GM21529 (cell line): Measurements from ENCODE around the gene MAP2K2.

ENCODE experiments used
- ATAC-seq: cut with Tn5 transposase; IDR thresholded peaks from one replicate; pipeline ENCODE4 v1.9.1; 2021; ENCODE audit not compliant: unreplicated experiment

MAP2K2 gene

DNA sequence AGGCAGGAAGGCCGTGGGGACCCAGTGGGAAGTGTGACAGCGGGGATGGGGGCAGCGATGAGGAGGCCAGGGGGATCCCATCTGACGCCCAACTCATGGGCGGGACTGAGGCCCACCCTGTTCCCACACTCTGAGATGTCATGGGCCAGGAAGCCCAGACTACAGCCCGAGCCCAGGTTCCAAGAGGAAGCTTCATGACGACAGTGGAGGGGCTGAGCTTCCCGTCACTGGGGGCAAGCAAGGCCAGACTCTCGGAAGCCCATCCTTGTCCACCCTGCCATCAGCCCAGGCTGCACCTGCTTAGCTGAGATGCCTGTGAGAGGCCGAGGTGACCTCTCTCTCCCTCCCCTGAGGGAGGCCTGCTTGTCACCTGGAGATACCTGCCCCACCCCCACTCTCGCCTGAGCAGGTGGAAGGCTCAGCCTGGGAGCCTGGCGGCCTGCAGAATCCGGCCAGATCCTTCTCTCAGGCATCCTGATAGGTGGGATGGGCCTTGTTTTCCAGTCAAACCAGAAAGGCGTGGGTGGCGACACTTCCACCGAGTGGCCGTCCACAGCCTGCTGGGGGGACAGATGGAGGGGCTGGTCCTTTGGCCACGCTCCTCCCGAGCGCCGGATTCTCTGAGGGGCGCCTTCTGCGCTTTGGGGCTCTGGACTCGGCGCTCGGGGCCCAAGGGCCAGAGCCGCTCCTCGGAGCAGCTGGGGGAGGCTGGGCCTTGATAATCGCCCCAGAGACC is 62.1 kb downstream of the MAP2K2 start:
- no peak for ATAC-seq

GRCh38 chr19:4061178-4061682 is 62.7 kb downstream of the MAP2K2 start:
- no peak for ATAC-seq

GRCh38 chr19:4060621-4061177 is 63.2 kb downstream of the MAP2K2 start:
- no peak for ATAC-seq

DNA sequence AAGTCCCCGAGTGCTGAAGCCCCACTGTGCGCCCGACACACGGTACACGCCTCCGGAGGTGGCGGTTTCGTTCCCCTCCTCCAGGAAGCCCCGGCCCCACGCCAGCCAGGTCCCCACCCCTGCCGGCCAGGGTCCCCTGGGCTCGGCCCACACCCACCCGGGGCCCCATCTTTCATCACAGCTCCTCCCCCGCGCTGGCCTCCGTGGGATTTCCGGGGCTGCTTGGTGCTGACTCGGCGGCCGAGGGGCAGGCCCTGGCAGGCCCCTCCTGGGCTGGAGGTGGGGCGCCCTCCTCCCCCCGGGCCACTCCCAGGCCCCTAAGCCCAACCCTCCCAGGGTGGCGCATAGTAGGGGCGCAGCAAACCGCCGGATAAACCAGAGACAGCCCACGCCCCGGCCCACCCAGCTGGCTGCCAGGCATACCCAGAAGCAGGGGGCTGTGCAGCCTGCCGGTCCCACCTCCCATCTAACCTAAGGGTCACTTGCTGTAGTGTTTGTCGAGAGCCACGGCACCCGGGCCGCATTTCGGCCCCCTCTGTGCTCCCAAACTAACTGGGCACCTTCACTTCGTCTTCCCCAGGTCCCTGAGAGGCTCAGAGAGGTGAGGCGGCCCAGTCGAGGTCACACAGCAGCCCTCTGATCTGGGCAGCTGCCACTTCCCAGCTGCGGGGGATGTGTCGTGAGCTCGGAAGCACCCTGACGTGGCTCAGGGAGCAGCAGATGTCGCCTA is 63.9 kb downstream of the MAP2K2 start:
- peak; percentile 28 for ATAC-seq

DNA sequence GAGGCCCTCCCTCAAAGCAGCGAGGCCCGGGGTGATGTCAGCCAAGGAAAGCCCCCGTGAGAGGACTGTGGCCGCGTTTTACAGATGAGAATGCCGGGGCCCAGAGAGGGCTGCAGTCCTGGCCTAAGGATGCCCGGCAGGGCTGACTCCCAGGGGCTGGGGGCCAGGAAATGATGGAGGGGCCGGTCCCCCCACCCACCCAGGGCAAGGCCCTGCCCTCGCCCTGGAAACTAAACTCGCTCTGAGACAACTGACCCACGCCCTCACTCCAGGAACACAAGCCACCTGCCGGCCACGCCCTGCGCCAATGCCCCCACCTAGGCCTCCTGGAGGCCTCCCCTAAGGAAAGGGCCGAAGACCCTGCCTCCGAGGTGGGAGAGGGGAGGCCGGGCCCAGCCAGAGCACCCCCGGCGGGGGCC is 64.5 kb downstream of the MAP2K2 start:
- no peak for ATAC-seq

DNA sequence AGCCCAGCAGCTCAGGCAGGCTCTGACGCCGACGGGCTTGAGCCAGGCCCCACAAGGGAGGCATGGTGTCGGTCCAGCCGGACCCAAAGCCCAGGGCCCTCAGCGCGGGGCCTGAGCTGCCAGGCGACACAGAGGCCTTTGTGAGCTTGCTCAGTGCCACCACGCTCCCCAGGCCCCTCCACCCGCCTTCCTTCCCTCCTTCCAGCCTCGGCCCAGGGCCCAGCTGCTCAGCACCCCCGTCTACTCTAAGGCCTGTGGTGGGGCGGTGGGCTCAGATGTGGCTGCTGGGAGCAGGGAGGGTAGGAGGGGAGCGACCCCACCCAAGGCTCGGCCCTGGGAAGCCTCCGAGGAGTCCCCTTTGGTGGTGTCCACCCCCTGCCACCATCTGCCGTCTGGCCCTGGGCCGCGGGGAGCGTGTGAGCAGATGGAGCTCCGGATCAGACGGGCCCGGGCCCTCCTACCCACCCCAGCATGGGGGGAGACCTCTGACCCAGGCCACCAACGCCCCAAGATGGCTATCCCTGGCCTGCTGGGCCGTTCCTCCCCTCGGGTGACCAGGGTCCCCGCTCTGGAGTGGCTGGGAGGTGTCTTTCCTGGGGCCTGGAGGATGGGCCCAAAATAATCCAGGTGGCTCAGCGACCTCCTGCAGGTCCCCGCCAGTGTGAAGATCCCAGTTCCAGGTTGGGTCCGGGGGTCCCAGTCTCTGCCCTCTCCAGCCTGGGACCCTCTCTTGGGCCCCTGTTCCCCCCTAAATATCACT is 65.0 kb downstream of the MAP2K2 start:
- ATAC-seq = no peak

DNA sequence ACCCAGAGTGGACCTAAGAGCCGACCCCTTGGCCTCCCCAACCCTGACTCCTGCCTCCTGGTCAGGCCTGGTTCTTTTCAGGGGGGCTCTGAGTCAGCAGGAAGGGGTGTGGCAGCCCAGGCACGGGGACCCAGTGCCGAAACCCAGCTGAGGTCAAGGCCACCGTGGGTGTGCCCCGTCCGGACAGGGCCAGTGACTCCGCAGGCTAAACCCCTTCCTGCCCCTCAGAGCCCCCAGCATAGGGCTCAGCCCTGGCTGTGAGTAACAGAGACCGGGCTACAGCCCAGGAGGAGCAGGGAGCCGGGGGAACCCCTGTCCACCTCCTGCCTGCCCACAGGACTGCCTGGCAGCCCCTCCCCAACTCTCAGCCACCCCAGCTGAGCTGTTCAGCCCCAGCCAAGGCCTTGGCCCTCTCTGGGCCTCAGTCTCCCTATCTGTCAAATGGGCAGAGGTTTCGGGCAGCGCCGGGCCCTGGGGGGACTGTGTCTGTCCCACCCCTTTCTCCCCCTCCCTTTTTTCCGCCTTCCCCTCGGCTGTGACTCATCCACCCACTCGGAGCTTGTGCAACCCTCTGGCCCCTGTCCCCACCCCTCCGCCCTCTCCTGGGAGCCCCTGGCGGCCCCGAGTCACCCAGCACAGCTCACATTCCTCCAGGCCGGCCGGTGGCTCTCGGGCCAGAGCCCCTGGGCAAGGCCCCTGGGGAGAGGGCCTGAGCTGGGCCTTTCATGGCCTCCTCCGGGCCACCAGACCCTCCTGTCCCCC is 65.8 kb downstream of the MAP2K2 start:
- ATAC-seq = no peak

GRCh38 chr19:4055209-4055552 is 68.7 kb downstream of the MAP2K2 start:
- ATAC-seq = no peak

GRCh38 chr19:4054441-4055208 is 69.3 kb downstream of the MAP2K2 start:
- no peak for ATAC-seq

DNA sequence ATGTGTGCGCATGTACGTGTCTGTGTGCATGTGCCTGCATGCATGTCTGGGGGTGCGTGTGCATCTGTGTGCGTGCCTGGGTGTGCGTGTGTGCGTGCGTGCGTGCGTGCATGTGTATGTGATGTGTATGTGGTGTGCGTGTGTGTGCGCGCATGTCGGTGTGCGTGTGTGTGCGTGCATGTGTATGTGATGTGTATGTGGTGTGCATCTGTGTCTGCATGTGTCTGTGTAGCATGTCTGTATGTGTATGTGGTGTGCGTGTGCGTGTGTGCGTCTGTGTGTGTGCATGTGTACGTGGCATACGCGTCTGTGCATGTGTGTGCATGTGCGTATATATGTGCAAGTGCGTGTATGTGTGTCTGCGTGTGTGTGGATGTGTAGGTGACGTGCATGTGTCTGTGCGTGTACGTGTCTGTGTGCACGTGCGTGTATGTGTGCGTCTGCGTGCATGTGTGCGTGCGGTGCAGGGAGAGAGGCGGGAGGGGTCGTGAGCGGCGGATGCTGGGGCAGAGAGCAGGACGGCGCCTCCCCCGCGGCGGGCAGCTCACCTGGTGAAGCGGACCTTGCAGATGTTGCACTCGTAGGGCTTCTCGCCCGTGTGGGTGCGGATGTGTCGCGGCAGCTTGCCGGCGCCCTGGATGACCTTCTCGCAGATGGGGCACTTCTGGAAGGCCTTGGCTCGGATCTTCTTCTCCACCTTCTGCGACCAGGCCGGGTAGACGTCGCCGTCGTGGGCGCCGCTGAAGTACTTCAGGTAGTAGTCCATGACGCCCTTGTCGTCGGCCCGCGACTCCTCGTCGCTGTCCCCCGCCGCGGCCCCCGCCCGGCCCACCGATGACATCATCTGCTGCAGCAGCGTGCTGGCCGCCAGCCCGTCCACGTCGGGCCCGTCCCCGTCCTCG is 70.2 kb downstream of the MAP2K2 start:
- ATAC-seq = no peak

DNA sequence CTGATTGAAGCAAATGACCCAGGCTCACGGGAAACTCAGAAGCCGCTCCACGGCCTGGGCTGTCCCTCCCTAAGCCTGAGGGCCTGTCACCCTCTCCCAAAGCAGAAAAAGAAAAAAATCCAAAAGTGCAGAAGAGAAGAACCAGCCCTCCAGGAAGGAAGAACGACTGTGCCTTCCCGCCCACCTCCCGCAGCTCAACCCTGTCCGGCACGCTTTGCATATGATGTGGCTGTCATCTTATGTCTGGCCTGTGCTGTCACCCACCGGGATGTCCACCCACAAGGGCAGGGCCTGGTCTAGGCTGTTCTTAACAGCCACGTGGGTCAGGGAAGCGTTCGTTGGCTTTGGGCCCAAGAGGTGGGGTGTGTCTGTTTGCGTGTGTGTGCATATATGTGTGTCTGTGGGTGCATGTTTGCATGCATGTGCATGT is 70.9 kb downstream of the MAP2K2 start:
- ATAC-seq = no peak

DNA sequence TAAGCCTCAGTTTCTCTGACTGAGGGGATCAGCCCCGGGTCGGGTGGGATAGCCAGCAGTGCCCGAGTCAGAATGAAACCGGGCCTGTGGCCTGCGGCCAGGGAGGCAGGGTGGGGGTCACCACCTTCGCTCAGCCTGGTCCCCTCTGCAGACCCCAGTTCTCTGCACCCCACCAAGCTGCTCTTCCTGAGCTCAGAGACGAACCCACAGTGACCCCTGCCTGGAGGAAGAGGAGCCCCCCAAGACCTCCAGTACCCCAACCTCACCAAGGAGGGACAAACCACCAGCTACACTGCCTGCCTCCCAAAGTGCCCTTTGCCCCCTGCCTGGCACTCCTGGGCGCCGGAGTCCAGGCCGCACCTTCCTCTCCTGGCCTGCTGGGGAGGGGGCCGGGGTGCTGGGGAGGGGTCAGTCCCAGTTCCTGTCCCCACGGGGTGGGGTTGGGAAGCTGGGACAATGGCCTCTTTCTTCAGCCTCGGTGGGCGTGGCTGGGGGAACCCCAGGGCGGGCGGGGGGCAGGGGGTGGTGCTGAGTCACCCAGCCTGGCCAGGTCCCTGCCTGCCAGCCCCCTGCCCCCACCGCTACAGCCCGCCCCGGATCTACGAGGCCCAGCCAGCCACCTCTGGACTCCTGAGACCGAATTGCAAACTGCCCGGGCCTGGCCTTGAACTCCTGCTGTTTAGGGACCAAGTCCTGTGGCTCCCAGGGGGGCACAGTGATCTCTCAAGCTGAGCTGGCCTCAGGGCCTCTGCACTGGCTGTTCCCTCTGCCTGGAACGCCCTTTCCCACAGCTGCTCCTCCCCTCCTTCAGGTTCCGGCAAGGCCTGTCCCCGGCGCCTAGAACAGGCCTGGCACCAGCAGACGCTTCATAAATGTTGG is 71.6 kb downstream of the MAP2K2 start:
- no peak for ATAC-seq

- ATAC-seq = no peak
Observed at GRCh38 chr19:4051175-4052101, 72.5 kb downstream of the MAP2K2 start.

GRCh38 chr19:4049432-4049831 is 74.5 kb downstream of the MAP2K2 start:
- no peak for ATAC-seq

DNA sequence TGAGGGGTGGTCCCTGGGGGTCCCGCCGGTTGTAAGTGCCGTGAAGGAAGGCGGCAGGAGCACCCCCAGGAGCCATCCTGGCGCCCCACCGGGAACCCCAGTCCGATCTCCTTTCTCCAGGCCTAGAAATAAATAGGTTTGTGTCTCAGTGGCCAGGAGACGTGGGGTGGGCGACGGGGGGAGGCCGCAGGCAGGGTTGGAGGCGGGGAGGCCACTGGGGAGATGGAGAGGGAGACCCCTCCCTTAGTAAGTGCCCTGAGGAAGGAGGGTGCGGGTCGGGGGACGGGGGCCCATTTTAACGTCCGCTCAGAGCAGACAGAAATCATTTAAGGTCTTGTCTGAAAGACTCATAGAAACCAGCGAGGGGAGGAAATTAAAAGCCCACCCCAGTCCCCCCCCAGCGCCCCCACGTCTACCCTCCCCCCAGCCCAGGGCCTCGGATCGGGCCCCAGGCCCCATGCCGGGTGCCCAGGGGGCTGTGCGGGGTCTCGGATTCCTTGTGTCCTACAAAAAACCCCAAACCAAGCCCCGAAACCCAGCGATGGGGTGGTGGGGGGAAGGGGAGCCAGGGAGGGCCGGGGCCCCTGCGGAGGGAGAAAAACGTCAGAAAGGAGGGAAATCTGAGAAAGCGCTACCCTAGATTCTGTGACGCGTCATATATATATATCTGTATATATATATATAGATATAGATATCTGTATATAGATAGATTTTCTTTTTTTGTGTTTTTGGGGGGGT is 76.8 kb downstream of the MAP2K2 start:
- ATAC-seq = no peak

GRCh38 chr19:4046362-4046691 is 77.6 kb downstream of the MAP2K2 start:
- no peak for ATAC-seq
